ENCODE measurements around the gene PDIA5.

DNA sequence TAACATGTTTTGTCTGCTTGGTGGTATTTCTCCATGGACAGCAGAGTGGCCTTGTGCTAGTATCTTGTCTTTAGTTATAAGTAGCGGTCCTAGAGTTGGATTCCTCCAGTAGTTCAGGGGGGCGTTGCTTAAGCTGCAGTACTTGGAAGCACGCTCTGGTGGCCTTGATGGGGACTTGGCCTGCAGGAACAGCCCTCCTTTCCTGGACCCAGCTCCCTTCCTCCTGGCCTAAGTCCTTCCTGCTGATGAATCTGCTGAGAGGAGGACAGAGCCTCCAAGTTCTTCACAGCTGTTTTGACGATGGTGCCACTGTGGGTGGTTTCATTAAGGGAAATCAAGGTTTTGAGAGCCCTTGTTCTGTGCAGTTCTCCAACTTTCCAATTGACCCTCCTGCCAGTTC is 96.3 kb downstream of the PDIA5 start:
- TF ChIP-seq, protein P1, sequence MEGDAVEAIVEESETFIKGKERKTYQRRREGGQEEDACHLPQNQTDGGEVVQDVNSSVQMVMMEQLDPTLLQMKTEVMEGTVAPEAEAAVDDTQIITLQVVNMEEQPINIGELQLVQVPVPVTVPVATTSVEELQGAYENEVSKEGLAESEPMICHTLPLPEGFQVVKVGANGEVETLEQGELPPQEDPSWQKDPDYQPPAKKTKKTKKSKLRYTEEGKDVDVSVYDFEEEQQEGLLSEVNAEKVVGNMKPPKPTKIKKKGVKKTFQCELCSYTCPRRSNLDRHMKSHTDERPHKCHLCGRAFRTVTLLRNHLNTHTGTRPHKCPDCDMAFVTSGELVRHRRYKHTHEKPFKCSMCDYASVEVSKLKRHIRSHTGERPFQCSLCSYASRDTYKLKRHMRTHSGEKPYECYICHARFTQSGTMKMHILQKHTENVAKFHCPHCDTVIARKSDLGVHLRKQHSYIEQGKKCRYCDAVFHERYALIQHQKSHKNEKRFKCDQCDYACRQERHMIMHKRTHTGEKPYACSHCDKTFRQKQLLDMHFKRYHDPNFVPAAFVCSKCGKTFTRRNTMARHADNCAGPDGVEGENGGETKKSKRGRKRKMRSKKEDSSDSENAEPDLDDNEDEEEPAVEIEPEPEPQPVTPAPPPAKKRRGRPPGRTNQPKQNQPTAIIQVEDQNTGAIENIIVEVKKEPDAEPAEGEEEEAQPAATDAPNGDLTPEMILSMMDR (conservative IDR thresholded peaks at IDR 0.05; ENCODE audit: low read length): no peak
- no peak for TF ChIP-seq EZH2phosphoT487 (IDR thresholded peaks at IDR 0.05; ENCODE audit: borderline replicate concordance, low read depth, low read length)
